ENCODE measurements around the gene OCIAD2.

The OCIAD2 gene

GRCh38 chr4:48906206-48907173, at the start of gene OCIAD2:
TSS of gene OCIAD2 (minus strand) at chr4:48906774. CDS start at chr4:48904549, 2,225 bp downstream.
- no peak for DNase-seq (ENCODE audit: low read depth)
- no peak for TF ChIP-seq CTCF (conservative IDR thresholded peaks at IDR 0.05; ENCODE audit: control insufficient read depth, insufficient read depth, low read depth, low read length)
- peak within 1 kb of the TSS; percentile 30 for H3K4me3 ChIP-seq (ENCODE audit: control insufficient read depth, low read depth, low read length)

GRCh38 chr4:48954314-48954713, 47.7 kb upstream of the OCIAD2 start:
- DNase-seq (ENCODE audit: low read depth), result no peak
- H3K4me3 ChIP-seq (ENCODE audit: control insufficient read depth, low read depth, low read length), result no peak overlapping the region
- TF ChIP-seq CTCF (conservative IDR thresholded peaks at IDR 0.05; ENCODE audit: control insufficient read depth, insufficient read depth, low read depth, low read length), result no peak

GRCh38 chr4:48949518-48950219, 43.1 kb upstream of the OCIAD2 start:
- H3K4me3 ChIP-seq (ENCODE audit: control insufficient read depth, low read depth, low read length), result no peak overlapping the region
- TF ChIP-seq CTCF (conservative IDR thresholded peaks at IDR 0.05; ENCODE audit: control insufficient read depth, insufficient read depth, low read depth, low read length), result no peak
- peak; percentile 64 for DNase-seq (ENCODE audit: low read depth)

- H3K4me3 ChIP-seq (ENCODE audit: control insufficient read depth, low read depth, low read length), result no peak overlapping the region
- no peak for TF ChIP-seq CTCF (conservative IDR thresholded peaks at IDR 0.05; ENCODE audit: control insufficient read depth, insufficient read depth, low read depth, low read length)
- no peak for DNase-seq (ENCODE audit: low read depth)
Observed at GRCh38 chr4:48949086-48949485, 42.5 kb upstream of the OCIAD2 start.

GRCh38 chr4:48947731-48948130, 41.2 kb upstream of the OCIAD2 start:
- no peak for TF ChIP-seq CTCF (conservative IDR thresholded peaks at IDR 0.05; ENCODE audit: control insufficient read depth, insufficient read depth, low read depth, low read length)
- DNase-seq (ENCODE audit: low read depth), result no peak
- H3K4me3 ChIP-seq (ENCODE audit: control insufficient read depth, low read depth, low read length), result no peak overlapping the region

- H3K4me3 ChIP-seq (ENCODE audit: control insufficient read depth, low read depth, low read length), result no peak overlapping the region
- no peak for TF ChIP-seq CTCF (conservative IDR thresholded peaks at IDR 0.05; ENCODE audit: control insufficient read depth, insufficient read depth, low read depth, low read length)
Observed at GRCh38 chr4:48945981-48946380, 39.4 kb upstream of the OCIAD2 start.

More at GRCh38 chr4:48945981-48946380, 39.4 kb upstream of the OCIAD2 start:
- no peak for DNase-seq (ENCODE audit: low read depth)

Data from fibroblast of mammary gland (primary cell).